Adrenal gland (tissue), 5 donors: Measurements from ENCODE around the gene ARHGAP6.

Source experiments
- CTCF ChIP-seq, 6 experiments: fragments of 450-650 bp in 4 of 6; fragments of 200-600 bp in 2 of 6; sonication (generic) in 1 of 6; IDR thresholded peaks; 1 replicate in 5 of 6; 2 replicates in 1 of 6; pipeline versions ENCODE4 v1.5.1 to v1.8.0; 2016 to 2021; ENCODE audit warnings: antibody characterized with exemption in 6 of 6, mild to moderate bottlenecking in 2 of 6, moderate library complexity in 1 of 6
- POLR2A ChIP-seq, 2 donors: fragments of 450-650 bp; IDR thresholded peaks; one replicate each; pipeline ENCODE4 v1.6.1; 2017; ENCODE audit warnings: antibody characterized with exemption in 2 of 2, mild to moderate bottlenecking in 2 of 2, moderate library complexity in 1 of 2
- donor health status: DM: no; HTN: no; CAD: no.

GRCh38 chrX:11382930-11383329, 282.8 kb downstream of the ARHGAP6 start:
- TF ChIP-seq CTCF (IDR thresholded peaks at IDR 0.05) (no peak), POLR2A (IDR thresholded peaks at IDR 0.05) (no peak)
